ENCODE data around the gene PTGES3. TPM values are rescaled to one million over a fixed set of nuclear protein-coding genes. Genes with fewer than 3 reads are reported as not detected.

The PTGES3 gene
- total RNA-seq, 6 experiments from 2014 or later, result 70.0 to 184 (median 81.8) TPM

DNA sequence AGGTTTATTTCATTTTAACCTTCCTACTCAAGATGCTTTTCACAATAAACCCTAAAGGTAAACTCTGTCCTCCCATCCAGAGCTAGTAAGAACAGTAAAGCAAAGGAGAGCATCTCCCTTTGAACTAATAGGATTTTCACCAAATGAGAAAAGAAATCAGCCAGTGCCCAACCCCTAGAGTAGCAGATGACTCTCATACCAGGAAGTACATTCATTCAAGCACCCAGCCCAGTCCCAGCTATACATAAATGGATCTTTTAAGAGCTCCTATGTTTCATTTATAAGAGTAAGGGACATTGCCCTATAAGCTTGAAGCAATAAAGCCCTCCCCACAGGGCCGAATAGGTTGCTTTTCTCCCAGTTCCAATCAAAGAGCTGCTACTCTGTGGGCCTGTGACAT, 65.5 kb downstream of the PTGES3 start:
- Histone ChIP-seq H3K4me3 (no peak overlapping the region), H3K27me3 (no peaks in the 10 kb centered on the region), H3K27ac (no peak overlapping the region), H3K9me3 (no peaks in the 10 kb centered on the region), H3K4me1 (peaks cover 0 to 13% (median 2%) of the 10 kb centered on the region in 4 donors), H3K36me3 (peaks cover 0 to 31% (median 2%) of the 10 kb centered on the region in 4 donors)
- intact Hi-C loops (cut with DNase I), result no loop called here
- no peak for ATAC-seq
- WGBS (ENCODE audit: insufficient coverage, low coverage, low lambda C conversion rate, missing lambda C conversion rate), result no CpG with 5 or more reads among the region's 1 CpG
- TF ChIP-seq CTCF (IDR thresholded peaks at IDR 0.05) (no peak), POLR2A (IDR thresholded peaks at IDR 0.05) (no peak)
- DNase-seq, result no peak

GRCh38 chr12:56616925-56617324, 71.2 kb downstream of the PTGES3 start:
- intact Hi-C loops (cut with DNase I), result no loop called here
- ATAC-seq, result no peak
- H3K36me3 ChIP-seq, result peaks cover 12 to 80% (median 34%) of the 10 kb centered on the region in 4 donors

GRCh38 chr12:56616244-56616643, 71.8 kb downstream of the PTGES3 start:
- ATAC-seq (no peak), DNase-seq (no peak)
- 100% methylated on average over 2 of the region's 3 CpGs for WGBS (ENCODE audit: insufficient coverage, low coverage, low lambda C conversion rate, missing lambda C conversion rate)
- Histone ChIP-seq H3K4me1 (no peaks in the 10 kb centered on the region), H3K27me3 (no peaks in the 10 kb centered on the region), H3K27ac (no peak overlapping the region), H3K9me3 (no peaks in the 10 kb centered on the region), H3K4me3 (no peak overlapping the region), H3K36me3 (peaks cover 13 to 84% (median 39%) of the 10 kb centered on the region in 4 donors)
- intact Hi-C loops (cut with DNase I), result no loop called here
- TF ChIP-seq POLR2A (IDR thresholded peaks at IDR 0.05) (no peak), CTCF (IDR thresholded peaks at IDR 0.05) (no peak)

More at GRCh38 chr12:56616925-56617324, 71.2 kb downstream of the PTGES3 start:
- no peaks in the 10 kb centered on the region for H3K9me3 ChIP-seq
- no peak overlapping the region for H3K27ac ChIP-seq
- H3K4me3 ChIP-seq, result no peak overlapping the region
- no peaks in the 10 kb centered on the region for H3K27me3 ChIP-seq
- no peak for TF ChIP-seq POLR2A (IDR thresholded peaks at IDR 0.05)
- DNase-seq, result no peak
- H3K4me1 ChIP-seq, result no peaks in the 10 kb centered on the region

GRCh38 chr12:56614627-56615026, 73.5 kb downstream of the PTGES3 start:
- WGBS (ENCODE audit: insufficient coverage, low coverage, low lambda C conversion rate, missing lambda C conversion rate), result 76% methylated on average over 4 of the region's 8 CpGs

More at GRCh38 chr12:56614627-56615026, 73.5 kb downstream of the PTGES3 start:
- intact Hi-C loops (cut with DNase I), result no loop called here
- Histone ChIP-seq H3K36me3 (peaks cover 15 to 86% (median 54%) of the 10 kb centered on the region in 4 donors), H3K27me3 (no peaks in the 10 kb centered on the region), H3K27ac (no peak overlapping the region), H3K4me1 (no peaks in the 10 kb centered on the region), H3K4me3 (no peak overlapping the region), H3K9me3 (no peaks in the 10 kb centered on the region)
- no peak for TF ChIP-seq CTCF (IDR thresholded peaks at IDR 0.05)
- TF ChIP-seq POLR2A (IDR thresholded peaks at IDR 0.05), result no peak
- ATAC-seq (no peak), DNase-seq (no peak)

Small RNA genes lying within 50 kb of the gene (small RNA-seq; reads per million reads assigned to genes)
- gene RN7SL809P, result 0 reads per million in 2 experiments
- 42,944 to 51,379 reads per million in 2 experiments for gene SNORD59A

Other genes with a start within 250 kb of the PTGES3 start
- 10 to 100 TPM in 2 of 6 experiments, 1 to 10 TPM in 4; 8.0 to 10.8 (median 9.1) TPM for gene TIMELESS, start 238.9 kb downstream of the PTGES3 start, total RNA-seq
- under 1 TPM in 5 of 6 experiments, not detected in 1; 0.42 to 0.91 (median 0.76) TPM for gene MIP, start 233.6 kb downstream of the PTGES3 start, total RNA-seq
- gene SPRYD4, start 219.7 kb downstream of the PTGES3 start, total RNA-seq, result 10 to 100 TPM in 1 of 6 experiments, 1 to 10 TPM in 5; 4.7 to 11.1 (median 7.8) TPM
- gene GLS2, start 200.1 kb downstream of the PTGES3 start, total RNA-seq, result 100 to 1,000 TPM in 2 of 6 experiments, 10 to 100 TPM in 4; 37.2 to 267 (median 72.7) TPM
- gene RBMS2, start 166.5 kb downstream of the PTGES3 start, total RNA-seq, result 1 to 10 TPM; 3.4 to 6.4 (median 4.3) TPM
- 10 to 100 TPM; 21.8 to 45.7 (median 33.4) TPM for gene BAZ2A, start 58.0 kb downstream of the PTGES3 start, total RNA-seq
- gene ATP5F1B, start 42.3 kb downstream of the PTGES3 start, total RNA-seq, result 100 to 1,000 TPM; 346 to 535 (median 362) TPM
- 100 to 1,000 TPM; 218 to 501 (median 330) TPM for gene NACA, start 37.0 kb upstream of the PTGES3 start, total RNA-seq
- gene PRIM1, start 64.0 kb upstream of the PTGES3 start, total RNA-seq, result 1 to 10 TPM; 1.3 to 8.5 (median 4.5) TPM
- gene HSD17B6, start 75.0 kb upstream of the PTGES3 start, total RNA-seq, result 1,000 to 10,000 TPM in 1 of 6 experiments, 100 to 1,000 TPM in 5; 243 to 1,112 (median 514) TPM
- gene SDR9C7, start 246.1 kb upstream of the PTGES3 start, total RNA-seq, result not detected